IMR-90 (cell line): Measurements from ENCODE around the gene SYVN1. TPM values are rescaled to one million over a fixed set of nuclear protein-coding genes. Genes with fewer than 3 reads are reported as not detected.

Experiments used
- microRNA-seq, 2 experiments: library from miRNA; stranded (forward) in 1 of 2; unstranded in 1 of 2; fragments of 10-50 nt in 1 of 2; fragments of <30 nt in 1 of 2; gene quantifications in 1 of 2; microRNA quantifications in 1 of 2; one replicate each; pipeline versions ENCODE3 to v1.1.0; 2013 to 2020; ENCODE audit not compliant: insufficient read depth in 1 of 2, insufficient read length in 1 of 2, unreplicated experiment in 1 of 2
- polyA plus RNA-seq, 3 experiments: library from polyadenylated mRNA; depleted of rRNA; stranded (reverse); fragments of >200 nt; gene quantifications; 2 replicates each; pipeline ENCODE4 v1.2.3, GENCODE V29; 2012; ENCODE audit warnings: low replicate concordance in 1 of 3
- small RNA-seq, 5 experiments: library from RNA; depleted of rRNA; stranded (forward); fragments of <200 nt; gene quantifications; one replicate each; pipeline ENCODE3, GENCODE V24; 2012
- total RNA-seq: library from RNA; depleted of rRNA; stranded (reverse); fragments of >200 nt; gene quantifications from 2 replicates; pipeline ENCODE4 v1.2.3, GENCODE V29; 2012; rRNA removed

SYVN1 gene
- total and polyA plus RNA-seq, 2 of the 4 experiments (the other 2 are of a cell fraction) = 9.5 to 52.9 TPM

Small RNA genes within 50 kb of the gene (microRNA-seq; reads per million reads assigned to microRNA genes)
- not detected for gene HIGD1AP10 (ENCODE audit: insufficient read depth, insufficient read length)
- not detected for gene MIR6751 (ENCODE audit: unreplicated experiment)
- gene PDCL2P2 (ENCODE audit: insufficient read depth, insufficient read length) = not detected
- gene RNU2-23P (ENCODE audit: insufficient read depth, insufficient read length) = not detected

Small RNA genes within 50 kb of the gene (small RNA-seq; reads per million reads assigned to genes)
- 0 reads per million in 5 experiments for gene HIGD1AP10
- 0 reads per million in 5 experiments for gene PDCL2P2
- gene RNU2-23P = 0.73 to 102 (median 15.4) reads per million in 5 experiments

Other genes with a start within 250 kb of the SYVN1 start
- gene ATG2A, start 217.3 kb downstream of the SYVN1 start, total RNA-seq = 3.2 and 3.6 TPM in 2 replicates
- gene ATG2A, start 217.3 kb downstream of the SYVN1 start, polyA plus RNA-seq (2012; rRNA removed) = 10.5 and 12.7 TPM in 2 replicates
- gene PPP2R5B, start 209.8 kb downstream of the SYVN1 start, total RNA-seq = 6.4 and 6.5 TPM in 2 replicates
- gene PPP2R5B, start 209.8 kb downstream of the SYVN1 start, polyA plus RNA-seq (2012; rRNA removed) = 23.5 and 23.6 TPM in 2 replicates
- not detected in 2 replicates for gene GPHA2, start 198.6 kb downstream of the SYVN1 start, total RNA-seq
- gene GPHA2, start 198.6 kb downstream of the SYVN1 start, polyA plus RNA-seq (2012; rRNA removed) = not detected in 2 replicates
- gene MAJIN, start 162.4 kb downstream of the SYVN1 start, total RNA-seq = not detected in 2 replicates
- not detected in 2 replicates for gene MAJIN, start 162.4 kb downstream of the SYVN1 start, polyA plus RNA-seq (2012; rRNA removed)
- gene BATF2, start 137.5 kb downstream of the SYVN1 start, total RNA-seq = 0.36 and 0.56 TPM in 2 replicates
- 1.2 and 1.6 TPM in 2 replicates for gene BATF2, start 137.5 kb downstream of the SYVN1 start, polyA plus RNA-seq (2012; rRNA removed)
- gene ARL2, start 120.4 kb downstream of the SYVN1 start, total RNA-seq = 46.4 and 48.9 TPM in 2 replicates
- gene ARL2, start 120.4 kb downstream of the SYVN1 start, polyA plus RNA-seq (2012; rRNA removed) = 152 and 168 TPM in 2 replicates
- 8.1 and 9.0 TPM in 2 replicates for gene SNX15, start 107.1 kb downstream of the SYVN1 start, total RNA-seq
- gene SNX15, start 107.1 kb downstream of the SYVN1 start, polyA plus RNA-seq (2012; rRNA removed) = 15.2 and 16.3 TPM in 2 replicates
- gene SAC3D1, start 93.3 kb downstream of the SYVN1 start, total RNA-seq = 2.8 and 2.9 TPM in 2 replicates
- 13.2 and 15.4 TPM in 2 replicates for gene SAC3D1, start 93.3 kb downstream of the SYVN1 start, polyA plus RNA-seq (2012; rRNA removed)
- gene NAALADL1, start 76.0 kb downstream of the SYVN1 start, total RNA-seq = 2.8 and 3.8 TPM in 2 replicates
- 5.8 and 6.3 TPM in 2 replicates for gene NAALADL1, start 76.0 kb downstream of the SYVN1 start, polyA plus RNA-seq (2012; rRNA removed)
- gene CDCA5, start 50.5 kb downstream of the SYVN1 start, total RNA-seq = 9.1 and 10.0 TPM in 2 replicates
- 14.0 and 14.9 TPM in 2 replicates for gene CDCA5, start 50.5 kb downstream of the SYVN1 start, polyA plus RNA-seq (2012; rRNA removed)
- gene ZFPL1, start 50.3 kb downstream of the SYVN1 start, total RNA-seq = 24.0 and 27.2 TPM in 2 replicates
- 67.5 and 75.6 TPM in 2 replicates for gene ZFPL1, start 50.3 kb downstream of the SYVN1 start, polyA plus RNA-seq (2012; rRNA removed)
- 82.5 and 113 TPM in 2 replicates for gene VPS51, start 38.3 kb downstream of the SYVN1 start, total RNA-seq
- gene VPS51, start 38.3 kb downstream of the SYVN1 start, polyA plus RNA-seq (2012; rRNA removed) = 56.3 and 71.2 TPM in 2 replicates
- 4.7 and 5.7 TPM in 2 replicates for gene TM7SF2, start 22.6 kb downstream of the SYVN1 start, total RNA-seq
- 7.6 and 11.5 TPM in 2 replicates for gene TM7SF2, start 22.6 kb downstream of the SYVN1 start, polyA plus RNA-seq (2012; rRNA removed)
- 3.6 and 3.9 TPM in 2 replicates for gene ZNHIT2, start 16.8 kb downstream of the SYVN1 start, total RNA-seq
- 5.9 and 7.7 TPM in 2 replicates for gene ZNHIT2, start 16.8 kb downstream of the SYVN1 start, polyA plus RNA-seq (2012; rRNA removed)
- 189 and 285 TPM in 2 replicates for gene FAU, start 12.4 kb downstream of the SYVN1 start, total RNA-seq
- gene FAU, start 12.4 kb downstream of the SYVN1 start, polyA plus RNA-seq (2012; rRNA removed) = 652 and 804 TPM in 2 replicates
- gene MRPL49, start 12.2 kb downstream of the SYVN1 start, total RNA-seq = 54.2 and 55.2 TPM in 2 replicates
- 51.5 and 56.8 TPM in 2 replicates for gene MRPL49, start 12.2 kb downstream of the SYVN1 start, polyA plus RNA-seq (2012; rRNA removed)
- not detected in 2 replicates for gene SPDYC, start 35.7 kb upstream of the SYVN1 start, total RNA-seq
- gene SPDYC, start 35.7 kb upstream of the SYVN1 start, polyA plus RNA-seq (2012; rRNA removed) = not detected in 2 replicates
- gene CAPN1, start 47.4 kb upstream of the SYVN1 start, total RNA-seq = 62.8 and 110 TPM in 2 replicates
- 182 and 263 TPM in 2 replicates for gene CAPN1, start 47.4 kb upstream of the SYVN1 start, polyA plus RNA-seq (2012; rRNA removed)
- gene POLA2, start 127.4 kb upstream of the SYVN1 start, total RNA-seq = 12.2 and 14.2 TPM in 2 replicates
- 17.3 and 19.9 TPM in 2 replicates for gene POLA2, start 127.4 kb upstream of the SYVN1 start, polyA plus RNA-seq (2012; rRNA removed)
- 5.2 and 5.3 TPM in 2 replicates for gene CDC42EP2, start 180.3 kb upstream of the SYVN1 start, total RNA-seq
- gene CDC42EP2, start 180.3 kb upstream of the SYVN1 start, polyA plus RNA-seq (2012; rRNA removed) = 27.5 and 31.3 TPM in 2 replicates
- 37.2 and 42.8 TPM in 2 replicates for gene DPF2, start 199.3 kb upstream of the SYVN1 start, total RNA-seq
- gene DPF2, start 199.3 kb upstream of the SYVN1 start, polyA plus RNA-seq (2012; rRNA removed) = 54.3 and 62.5 TPM in 2 replicates
- gene TIGD3, start 220.2 kb upstream of the SYVN1 start, total RNA-seq = 0.28 TPM in 1 of 2 replicates, not detected in the other
- 0.12 TPM in 1 of 2 replicates, not detected in the other for gene TIGD3, start 220.2 kb upstream of the SYVN1 start, polyA plus RNA-seq (2012; rRNA removed)
- gene SLC25A45, start 248.1 kb upstream of the SYVN1 start, total RNA-seq = 0.56 and 0.72 TPM in 2 replicates
- gene SLC25A45, start 248.1 kb upstream of the SYVN1 start, polyA plus RNA-seq (2012; rRNA removed) = 1.2 and 1.3 TPM in 2 replicates